CD4-positive, CD25-positive, alpha-beta regulatory T cell (primary cell): ENCODE data around the gene PI4K2B. TPM values are rescaled to one million over a fixed set of nuclear protein-coding genes. Genes with fewer than 3 reads are reported as not detected.

Experiments
- ATAC-seq, 2 donors: fragments of 150-1000 bp; cut with Tn5 transposase; one replicate each; pipeline ENCODE4 v1.10.0; 2021; ENCODE audit warnings: low read depth in 2 of 2, moderate number of reproducible peaks in 2 of 2, moderate library complexity in 1 of 2
- DNase-seq, 3 donors: peaks; one replicate each; pipeline versions ENCODE4 v3.0.0 to v3.0.0-alpha.2; 2012 to 2022; ENCODE audit warnings: mixed read lengths in 1 of 3
- H3K27ac ChIP-seq: one replicate; pipeline ENCODE4 v1.7.0; 2013; ENCODE audit warnings: mild to moderate bottlenecking, low read length; ENCODE audit not compliant: insufficient read depth, poor library complexity, severe bottlenecking
- H3K27me3 ChIP-seq: one replicate; pipeline ENCODE4 v1.7.0; 2013; ENCODE audit warnings: low read length; ENCODE audit not compliant: control insufficient read depth, insufficient read depth
- H3K36me3 ChIP-seq: one replicate; pipeline ENCODE4 v1.7.0; 2013; ENCODE audit warnings: mild to moderate bottlenecking, low read length, moderate library complexity; ENCODE audit not compliant: control insufficient read depth, insufficient read depth
- H3K4me1 ChIP-seq: 2 replicates; pipeline ENCODE4 v1.7.0; 2013; ENCODE audit warnings: mild to moderate bottlenecking, low read length; ENCODE audit not compliant: insufficient read depth, control insufficient read depth, poor library complexity, severe bottlenecking
- H3K4me3 ChIP-seq: one replicate; pipeline ENCODE4 v1.7.0; 2013; ENCODE audit warnings: low read depth, mild to moderate bottlenecking, low read length, moderate library complexity
- H3K9me3 ChIP-seq, 2 experiments: 1 replicate in 1 of 2; 2 replicates in 1 of 2; pipeline ENCODE4 v1.7.0; 2013; ENCODE audit warnings: low read length in 2 of 2, mild to moderate bottlenecking in 1 of 2, moderate library complexity in 1 of 2; ENCODE audit not compliant: control insufficient read depth in 2 of 2
- H3K27ac Mint-ChIP-seq, 3 donors: one replicate each; pipeline ENCODE4 v1.8.0; 2020 to 2022; ENCODE audit warnings: mild to moderate bottlenecking in 3 of 3, mixed read lengths in 3 of 3, moderate library complexity in 2 of 3
- H3K27me3 Mint-ChIP-seq: one replicate; pipeline ENCODE4 v1.8.0; 2022; ENCODE audit warnings: mild to moderate bottlenecking, mixed read lengths
- H3K36me3 Mint-ChIP-seq: one replicate; pipeline ENCODE4 v1.8.0; 2020; ENCODE audit warnings: mixed read lengths
- H3K4me1 Mint-ChIP-seq, 4 donors: one replicate each; pipeline ENCODE4 v1.8.0; 2020 to 2022; ENCODE audit warnings: mixed read lengths in 4 of 4, mild to moderate bottlenecking in 1 of 4
- H3K4me3 Mint-ChIP-seq, 4 donors: one replicate each; pipeline ENCODE4 v1.8.0; 2020 to 2022; ENCODE audit warnings: mild to moderate bottlenecking in 4 of 4, mixed read lengths in 4 of 4, moderate library complexity in 3 of 4
- H3K9me3 Mint-ChIP-seq, 7 donors: one replicate each; pipeline ENCODE4 v1.8.0; 2020 to 2022; ENCODE audit warnings: mixed read lengths in 7 of 7, mild to moderate bottlenecking in 3 of 7, moderate library complexity in 2 of 7
- polyA plus RNA-seq, 4 donors: library from polyadenylated mRNA; unstranded; fragments of 300-500 nt; fragmentation: Illumina TruSeq; gene quantifications; one replicate each; pipeline ENCODE4 v1.2.3, GENCODE V29; 2021
- total RNA-seq: library from RNA; stranded (reverse); gene quantifications from one replicate; pipeline ENCODE4 v1.2.3, GENCODE V29; 2022

The PI4K2B gene
- total and polyA plus RNA-seq, 5 donors from 2014 or later: 12.1 to 19.0 (median 13.5) TPM

- DNase-seq (no peak), ATAC-seq (no peak)
- H3K9me3 ChIP-seq: no peaks in the 10 kb centered on the region
- H3K4me3 Mint-ChIP-seq: peak overlapping the region in 1 of 4 donors; percentile 47
- H3K4me3 ChIP-seq: no peak overlapping the region
- H3K27ac Mint-ChIP-seq: no peak overlapping the region
- H3K36me3 Mint-ChIP-seq: no peaks in the 10 kb centered on the region
- H3K4me1 Mint-ChIP-seq: peaks cover 0 to 16% (median 6%) of the 10 kb centered on the region in 4 donors
- no peaks in the 10 kb centered on the region for H3K4me1 ChIP-seq
- peaks cover 0 to 1% (median 0%) of the 10 kb centered on the region in 7 donors for H3K9me3 Mint-ChIP-seq
- H3K36me3 ChIP-seq: no peaks in the 10 kb centered on the region
- peaks cover 2% of the 10 kb centered on the region for H3K27me3 ChIP-seq
- no peak overlapping the region for H3K27ac ChIP-seq
- peaks cover 8% of the 10 kb centered on the region for H3K27me3 Mint-ChIP-seq
These were observed 73.8 kb downstream of the PI4K2B start for GRCh38 chr4:25307596-25307995.

- peaks cover 8% of the 10 kb centered on the region for H3K27me3 Mint-ChIP-seq
- H3K4me1 Mint-ChIP-seq: peaks cover 0 to 24% (median 9%) of the 10 kb centered on the region in 4 donors
- Histone ChIP-seq H3K36me3 (no peaks in the 10 kb centered on the region), H3K9me3 (no peaks in the 10 kb centered on the region), H3K27ac (no peak overlapping the region), H3K4me1 (peaks cover 5% of the 10 kb centered on the region), H3K4me3 (no peak overlapping the region), H3K27me3 (peaks cover 2% of the 10 kb centered on the region)
- H3K27ac Mint-ChIP-seq: no peak overlapping the region
- peaks cover 0 to 1% (median 0%) of the 10 kb centered on the region in 7 donors for H3K9me3 Mint-ChIP-seq
- DNase-seq: no peak
- H3K4me3 Mint-ChIP-seq: peak overlapping the region in 1 of 4 donors; percentile 47
- ATAC-seq: no peak
- no peaks in the 10 kb centered on the region for H3K36me3 Mint-ChIP-seq
These were observed 74.5 kb downstream of the PI4K2B start for GRCh38 chr4:25308306-25308705.

- no peak for ATAC-seq
- Mint-ChIP-seq H3K36me3 (no peaks in the 10 kb centered on the region), H3K9me3 (peaks cover 0 to 1% (median 0%) of the 10 kb centered on the region in 7 donors), H3K4me3 (no peak overlapping the region), H3K4me1 (peaks cover 0 to 28% (median 12%) of the 10 kb centered on the region in 4 donors), H3K27me3 (peaks cover 8% of the 10 kb centered on the region), H3K27ac (peak overlapping the region in 1 of 3 donors; percentile 48)
- peaks cover 8% of the 10 kb centered on the region for H3K4me1 ChIP-seq
- H3K9me3 ChIP-seq: no peaks in the 10 kb centered on the region
- DNase-seq: no peak
- H3K27ac ChIP-seq: no peak overlapping the region
- peaks cover 2% of the 10 kb centered on the region for H3K27me3 ChIP-seq
- H3K36me3 ChIP-seq: no peaks in the 10 kb centered on the region
- no peak overlapping the region for H3K4me3 ChIP-seq
These were observed 74.9 kb downstream of the PI4K2B start for GRCh38 chr4:25308761-25309160.

GRCh38 chr4:25310066-25310802 is 76.4 kb downstream of the PI4K2B start:
- Histone ChIP-seq H3K9me3 (no peaks in the 10 kb centered on the region), H3K27me3 (no peaks in the 10 kb centered on the region), H3K4me3 (peak overlapping the region; percentile 1), H3K36me3 (no peaks in the 10 kb centered on the region), H3K27ac (no peak overlapping the region), H3K4me1 (peaks cover 8% of the 10 kb centered on the region)
- H3K4me1 Mint-ChIP-seq: peaks cover 0 to 36% (median 13%) of the 10 kb centered on the region in 4 donors
- DNase-seq: no peak
- no peak overlapping the region for H3K27ac Mint-ChIP-seq
- no peak for ATAC-seq
- peaks cover 0 to 1% (median 0%) of the 10 kb centered on the region in 7 donors for H3K9me3 Mint-ChIP-seq
- peak overlapping the region in 1 of 4 donors; percentile 26 for H3K4me3 Mint-ChIP-seq
- H3K27me3 Mint-ChIP-seq: peaks cover 4% of the 10 kb centered on the region
- no peaks in the 10 kb centered on the region for H3K36me3 Mint-ChIP-seq

- H3K9me3 Mint-ChIP-seq: peaks cover 0 to 1% (median 0%) of the 10 kb centered on the region in 7 donors
- no peak for ATAC-seq
- no peak overlapping the region for H3K27ac Mint-ChIP-seq
- no peak overlapping the region for H3K27ac ChIP-seq
- H3K4me1 ChIP-seq: peaks cover 8% of the 10 kb centered on the region
- peaks cover 0 to 36% (median 13%) of the 10 kb centered on the region in 4 donors for H3K4me1 Mint-ChIP-seq
- H3K27me3 Mint-ChIP-seq: peaks cover 4% of the 10 kb centered on the region
- no peak for DNase-seq
- no peaks in the 10 kb centered on the region for H3K9me3 ChIP-seq
- no peaks in the 10 kb centered on the region for H3K27me3 ChIP-seq
- peak overlapping the region; percentile 1 for H3K4me3 ChIP-seq
- H3K36me3 Mint-ChIP-seq: peaks cover 3% of the 10 kb centered on the region
- no peaks in the 10 kb centered on the region for H3K36me3 ChIP-seq
- H3K4me3 Mint-ChIP-seq: no peak overlapping the region
These were observed 77.0 kb downstream of the PI4K2B start for GRCh38 chr4:25310803-25311166.

GRCh38 chr4:25312496-25313200 is 78.8 kb downstream of the PI4K2B start, which contains the start of gene ZCCHC4:
Gene ZCCHC4 (plus strand): TSS chr4:25312774. CDS start chr4:25312810, 36 bp downstream.
- H3K4me1 Mint-ChIP-seq: peaks cover 4 to 39% (median 21%) of the 10 kb centered on the region in 4 donors
- no peaks in the 10 kb centered on the region for H3K36me3 ChIP-seq
- H3K9me3 ChIP-seq: no peaks in the 10 kb centered on the region
- ATAC-seq: peak; percentile 95 to 96
- peak within 1 kb of the TSS; percentile 98 to 99 (median 98) for H3K4me3 Mint-ChIP-seq
- H3K27ac ChIP-seq: peak within 1 kb of the TSS; percentile 77
- H3K27me3 Mint-ChIP-seq: peaks cover 4% of the 10 kb centered on the region
- peaks cover 12% of the 10 kb centered on the region for H3K36me3 Mint-ChIP-seq
- DNase-seq: peak; percentile 82 to 96 (median 92)
- H3K4me1 ChIP-seq: peaks cover 8% of the 10 kb centered on the region
- H3K27me3 ChIP-seq: no peaks in the 10 kb centered on the region
- peak within 1 kb of the TSS; percentile 92 to 98 (median 97) for H3K27ac Mint-ChIP-seq
- H3K9me3 Mint-ChIP-seq: no peaks in the 10 kb centered on the region
- peak within 1 kb of the TSS; percentile 92 for H3K4me3 ChIP-seq

GRCh38 chr4:25313201-25313895 is 79.5 kb downstream of the PI4K2B start:
- Mint-ChIP-seq H3K9me3 (no peaks in the 10 kb centered on the region), H3K4me1 (peaks cover 6 to 41% (median 25%) of the 10 kb centered on the region in 4 donors), H3K27me3 (peaks cover 4% of the 10 kb centered on the region), H3K4me3 (peak overlapping the region; percentile 98 to 99 (median 98)), H3K36me3 (peaks cover 16% of the 10 kb centered on the region), H3K27ac (peak overlapping the region in 2 of 3 donors; percentile 92 to 97)
- Histone ChIP-seq H3K4me3 (peak overlapping the region; percentile 92), H3K9me3 (no peaks in the 10 kb centered on the region), H3K27me3 (no peaks in the 10 kb centered on the region), H3K27ac (peak overlapping the region; percentile 77), H3K4me1 (peaks cover 8% of the 10 kb centered on the region), H3K36me3 (no peaks in the 10 kb centered on the region)
- DNase-seq (no peak), ATAC-seq (no peak)
